Testis (tissue), 3 donors: ENCODE measurements around the gene ANKS6. TPM values are rescaled to one million over a fixed set of nuclear protein-coding genes. Genes with fewer than 3 reads are reported as not detected.

Source experiments
- DNase-seq: peaks from one replicate; pipeline ENCODE4 v3.0.0-alpha.2; 2019
- H3K27ac ChIP-seq, 2 donors: fragments of 200-600 bp; sonication (generic); one replicate each; pipeline ENCODE4 v1.5.1; 2019
- H3K27me3 ChIP-seq: fragments of 200-600 bp; sonication (generic); one replicate; pipeline ENCODE4 v1.5.1; 2019
- H3K36me3 ChIP-seq: fragments of 200-600 bp; sonication (generic); one replicate; pipeline ENCODE4 v1.5.1; 2017; ENCODE audit warnings: low read depth; ENCODE audit errors: missing control alignments
- H3K4me1 ChIP-seq: fragments of 200-600 bp; sonication (generic); one replicate; pipeline ENCODE4 v1.5.1; 2019
- H3K4me3 ChIP-seq, 2 donors: fragments of 200-600 bp; sonication (generic); one replicate each; pipeline ENCODE4 v1.5.1; 2017 to 2019
- H3K9me3 ChIP-seq: fragments of 200-600 bp; sonication (generic); one replicate; pipeline ENCODE4 v1.5.1; 2017
- CTCF ChIP-seq, 3 experiments: fragments of 450-650 bp in 2 of 3; fragments of 200-600 bp in 1 of 3; sonication (generic) in 1 of 3; IDR thresholded peaks; one replicate each; pipeline ENCODE4 v1.5.1; 2016 to 2019; ENCODE audit warnings: antibody characterized with exemption in 3 of 3, mild to moderate bottlenecking in 2 of 3, moderate library complexity in 1 of 3
- POLR2A ChIP-seq: fragments of 450-650 bp; IDR thresholded peaks from one replicate; pipeline ENCODE4 v1.6.1; 2017; ENCODE audit warnings: antibody characterized with exemption, mild to moderate bottlenecking, moderate library complexity
- WGBS, 2 donors: methylation state at CpG; one replicate each; pipeline ENCODE4 v1.1.5; 2018; 5-methylcytosine and 5-hydroxymethylcytosine counted together
- intact Hi-C: fragments of 100-400 bp; cut with DNase I; formaldehyde crosslinking; loops from one replicate; pipeline ENCODE4 v1.15.1; 2023; ENCODE audit warnings: low total_unique reads
- polyA plus RNA-seq: library from polyadenylated mRNA; stranded (reverse); fragments of 350-450 nt; fragmentation: Illumina TruSeq; extraction: RNeasy Lipid Tissue Mini Kit (QIAGEN cat#74804); gene quantifications from one replicate; pipeline ENCODE4 v1.2.3, GENCODE V29; 2014; ENCODE audit warnings: low read depth, low replicate concordance; ENCODE audit not compliant: insufficient read depth
- total RNA-seq, 2 donors: library from RNA; depleted of rRNA; stranded (reverse); fragments of >200 nt; gene quantifications; one replicate each; pipeline ENCODE4 v1.2.3, GENCODE V29; 2016

The ANKS6 gene
- total and polyA plus RNA-seq, 3 donors from 2014 or later = 12.8 to 33.6 (median 24.2) TPM

DNA sequence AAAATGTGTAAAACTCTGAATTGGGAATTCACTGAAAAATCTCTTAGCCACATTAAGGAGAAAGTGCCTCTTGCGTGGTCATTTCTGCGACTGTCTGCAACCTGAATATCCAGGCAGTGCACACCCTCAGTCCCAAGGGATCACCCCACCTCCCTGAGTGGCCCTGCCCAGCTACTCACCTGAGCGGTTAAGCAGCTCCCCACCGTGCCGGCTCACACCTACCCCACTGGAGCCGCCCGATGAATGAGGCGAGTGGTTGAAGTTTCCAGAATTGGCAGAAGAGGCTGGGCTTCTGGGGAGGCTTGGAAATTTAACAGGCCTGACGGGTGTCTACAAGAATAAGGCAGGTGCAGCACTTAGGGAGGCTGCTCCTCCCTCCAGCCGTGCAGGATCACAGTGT lies 25.6 kb downstream of the ANKS6 start:
- no peak overlapping the region for H3K4me3 ChIP-seq
- no peaks in the 10 kb centered on the region for H3K27me3 ChIP-seq
- H3K27ac ChIP-seq = no peak overlapping the region
- intact Hi-C loops = no loop called here
- no peaks in the 10 kb centered on the region for H3K4me1 ChIP-seq
- H3K9me3 ChIP-seq = no peaks in the 10 kb centered on the region
- 95 to 97% methylated on average over 10 of the region's 10 CpGs for WGBS, 2 donors
- no peak for TF ChIP-seq POLR2A
- H3K36me3 ChIP-seq = no peaks in the 10 kb centered on the region
- no peak for DNase-seq

GRCh38 chr9:98768344-98768743 lies 28.0 kb downstream of the ANKS6 start:
- TF ChIP-seq CTCF (IDR thresholded peaks at IDR 0.05) (no peak), POLR2A (no peak)
- no peak for DNase-seq
- Histone ChIP-seq H3K9me3 (no peaks in the 10 kb centered on the region), H3K27me3 (no peaks in the 10 kb centered on the region), H3K4me3 (no peak overlapping the region), H3K36me3 (no peaks in the 10 kb centered on the region), H3K27ac (no peak overlapping the region), H3K4me1 (no peaks in the 10 kb centered on the region)
- WGBS, 2 donors = 97 to 98% methylated on average over 9 of the region's 9 CpGs
- intact Hi-C loops = no loop called here

DNA sequence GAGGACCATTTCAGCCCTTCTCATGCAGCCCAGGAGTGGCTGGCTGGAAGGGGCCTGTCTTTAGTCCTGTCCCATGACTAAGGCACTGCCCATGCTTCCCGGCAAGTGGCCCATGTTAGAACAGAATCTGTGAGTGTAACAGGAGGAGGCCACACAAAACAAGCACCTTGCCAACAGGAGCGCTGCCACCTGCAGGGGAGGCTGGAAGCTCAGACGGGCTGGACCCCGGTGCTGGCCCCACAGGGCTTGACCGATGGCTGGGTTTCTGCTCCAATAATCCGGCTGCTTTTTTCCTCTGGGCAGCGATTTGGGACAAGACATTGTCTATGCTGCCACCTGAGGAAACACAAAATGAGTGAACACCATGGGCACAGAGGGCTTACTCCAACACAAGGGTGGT lies 28.4 kb downstream of the ANKS6 start:
- DNase-seq = no peak
- no peak for TF ChIP-seq CTCF (IDR thresholded peaks at IDR 0.05)
- no peak for TF ChIP-seq POLR2A
- H3K9me3 ChIP-seq = no peaks in the 10 kb centered on the region
- no peak overlapping the region for H3K4me3 ChIP-seq
- H3K27me3 ChIP-seq = no peaks in the 10 kb centered on the region
- H3K4me1 ChIP-seq = no peaks in the 10 kb centered on the region
- no peaks in the 10 kb centered on the region for H3K36me3 ChIP-seq
- 90 to 95% methylated on average over 7 of the region's 7 CpGs for WGBS, 2 donors
- no peak overlapping the region for H3K27ac ChIP-seq
- intact Hi-C loops = no loop called here

DNA sequence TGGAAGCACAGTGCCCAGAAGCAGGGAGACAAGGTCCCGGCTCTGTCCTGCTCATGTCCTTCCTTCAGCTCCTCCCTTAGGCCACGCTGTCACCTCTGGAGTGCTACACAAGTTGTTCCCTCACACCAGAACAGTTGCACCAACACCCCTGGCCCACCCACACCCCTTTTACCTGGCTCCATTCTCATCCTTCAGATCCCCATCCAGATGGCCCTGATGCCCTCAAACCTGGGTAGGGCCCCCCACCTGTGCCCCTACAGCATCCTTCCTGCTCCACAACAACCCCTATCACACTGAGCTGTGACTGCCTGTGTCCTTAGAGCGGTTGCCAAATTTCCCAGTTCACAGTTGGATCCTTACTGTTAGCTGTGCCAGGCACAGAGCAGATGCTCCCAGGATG lies 29.2 kb downstream of the ANKS6 start:
- intact Hi-C loops = no loop called here
- Histone ChIP-seq H3K27me3 (no peaks in the 10 kb centered on the region), H3K9me3 (no peaks in the 10 kb centered on the region), H3K27ac (no peak overlapping the region), H3K4me3 (no peak overlapping the region), H3K4me1 (no peaks in the 10 kb centered on the region), H3K36me3 (no peaks in the 10 kb centered on the region)
- WGBS, 2 donors = 84 to 89% methylated on average over 3 of the region's 3 CpGs
- no peak for DNase-seq
- TF ChIP-seq CTCF (IDR thresholded peaks at IDR 0.05) = no peak
- no peak for TF ChIP-seq POLR2A

GRCh38 chr9:98766586-98766985 lies 29.8 kb downstream of the ANKS6 start:
- WGBS, 2 donors = 93 to 94% methylated on average over 2 of the region's 2 CpGs
- H3K36me3 ChIP-seq = no peaks in the 10 kb centered on the region

More at GRCh38 chr9:98766586-98766985, 29.8 kb downstream of the ANKS6 start:
- intact Hi-C loops = no loop called here
- no peak for DNase-seq
- TF ChIP-seq CTCF (IDR thresholded peaks at IDR 0.05) (no peak), POLR2A (no peak)
- Histone ChIP-seq H3K4me1 (no peaks in the 10 kb centered on the region), H3K27ac (no peak overlapping the region), H3K4me3 (no peak overlapping the region), H3K27me3 (no peaks in the 10 kb centered on the region), H3K9me3 (no peaks in the 10 kb centered on the region)
